GM12865 (cell line): Measurements from ENCODE around the gene SNAP25.
A peak's percentile ranks its signal among the peaks of the same experiment; 100 is the strongest.

ENCODE experiments used
- DNase-seq: peaks from one replicate; pipeline ENCODE4 v3.0.0; 2010; ENCODE audit warnings: low read depth
- H3K4me3 ChIP-seq: 2 replicates; pipeline ENCODE4 v1.5.1; 2011; ENCODE audit warnings: mild to moderate bottlenecking, low read depth, low read length, control low read depth
- TF ChIP-seq, protein P1 (sequence below): IDR thresholded peaks from 2 replicates; pipeline ENCODE4 v1.5.1; 2011; ENCODE audit warnings: low read length, control low read depth, low read depth, inconsistent platforms; ENCODE audit not compliant: insufficient read depth; ENCODE audit errors: missing control alignments

The SNAP25 gene

DNA sequence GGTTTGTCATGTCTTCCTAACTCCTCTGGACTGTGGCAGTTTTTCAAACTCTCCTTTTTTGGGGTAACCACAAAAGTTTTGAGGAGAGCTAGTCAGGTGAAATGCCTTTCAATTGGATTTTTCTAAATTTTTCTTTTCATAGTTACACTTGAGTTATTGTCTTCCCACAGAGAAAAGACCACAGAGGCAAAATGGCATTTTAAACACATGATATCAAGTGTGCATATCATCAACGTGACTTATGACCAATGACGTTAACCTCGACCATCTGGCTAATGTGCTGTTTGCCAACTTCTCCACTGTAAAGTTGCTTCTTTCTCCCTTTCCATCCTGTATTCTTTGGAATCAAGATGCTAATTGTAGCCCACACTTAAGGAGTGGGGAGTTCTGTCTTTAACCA, 41.3 kb upstream of the SNAP25 start:
- no peak overlapping the region for H3K4me3 ChIP-seq
- DNase-seq: no peak
- TF ChIP-seq, protein P1, sequence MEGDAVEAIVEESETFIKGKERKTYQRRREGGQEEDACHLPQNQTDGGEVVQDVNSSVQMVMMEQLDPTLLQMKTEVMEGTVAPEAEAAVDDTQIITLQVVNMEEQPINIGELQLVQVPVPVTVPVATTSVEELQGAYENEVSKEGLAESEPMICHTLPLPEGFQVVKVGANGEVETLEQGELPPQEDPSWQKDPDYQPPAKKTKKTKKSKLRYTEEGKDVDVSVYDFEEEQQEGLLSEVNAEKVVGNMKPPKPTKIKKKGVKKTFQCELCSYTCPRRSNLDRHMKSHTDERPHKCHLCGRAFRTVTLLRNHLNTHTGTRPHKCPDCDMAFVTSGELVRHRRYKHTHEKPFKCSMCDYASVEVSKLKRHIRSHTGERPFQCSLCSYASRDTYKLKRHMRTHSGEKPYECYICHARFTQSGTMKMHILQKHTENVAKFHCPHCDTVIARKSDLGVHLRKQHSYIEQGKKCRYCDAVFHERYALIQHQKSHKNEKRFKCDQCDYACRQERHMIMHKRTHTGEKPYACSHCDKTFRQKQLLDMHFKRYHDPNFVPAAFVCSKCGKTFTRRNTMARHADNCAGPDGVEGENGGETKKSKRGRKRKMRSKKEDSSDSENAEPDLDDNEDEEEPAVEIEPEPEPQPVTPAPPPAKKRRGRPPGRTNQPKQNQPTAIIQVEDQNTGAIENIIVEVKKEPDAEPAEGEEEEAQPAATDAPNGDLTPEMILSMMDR: no peak

DNA sequence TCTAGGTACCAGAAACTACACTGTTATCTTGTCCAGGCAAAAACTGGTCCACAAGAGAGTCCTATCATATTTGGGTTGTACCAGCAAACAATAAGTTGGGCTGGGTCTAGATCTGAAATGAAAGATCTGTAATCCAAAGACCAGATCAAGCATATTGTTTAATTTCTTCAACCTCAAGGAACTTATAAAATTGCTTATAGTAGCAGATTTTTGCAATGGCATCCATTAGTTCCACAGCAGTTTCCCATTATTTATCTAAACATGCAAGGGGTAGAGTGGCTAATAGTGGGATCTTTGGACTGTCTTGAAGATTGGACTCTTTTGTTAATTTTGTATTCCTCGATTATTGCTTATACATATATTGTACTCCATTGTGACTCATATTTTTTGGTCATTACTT, 40.5 kb upstream of the SNAP25 start:
- no peak for DNase-seq
- no peak overlapping the region for H3K4me3 ChIP-seq
- TF ChIP-seq, protein P1: no peak

DNA sequence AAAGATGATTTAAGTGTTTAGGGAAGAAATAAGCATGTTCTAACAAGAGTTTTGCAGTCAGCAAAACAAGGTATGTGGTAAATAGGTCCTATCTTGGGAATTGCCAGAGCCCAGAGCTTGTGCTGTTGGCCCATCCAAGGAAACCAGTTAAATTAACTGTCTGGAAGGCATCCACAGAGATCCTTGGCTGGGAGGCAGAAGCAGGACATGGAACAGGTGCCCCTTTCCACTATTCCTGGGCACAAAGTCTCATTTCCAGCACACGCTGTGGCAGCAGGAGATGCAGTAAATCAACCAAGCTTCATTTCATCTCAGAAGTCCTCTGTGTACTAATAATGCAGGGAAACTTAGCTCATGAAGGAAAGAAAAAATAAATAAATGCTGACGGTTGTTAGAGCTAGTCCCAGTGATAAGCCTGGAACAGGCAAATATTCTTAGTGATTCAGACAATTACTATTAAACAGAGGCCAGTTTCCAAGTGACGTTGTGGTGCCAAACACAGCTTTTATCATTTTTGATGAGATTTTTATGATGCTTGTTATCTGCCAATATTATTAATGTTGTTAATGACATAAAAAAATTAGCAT, 39.8 kb upstream of the SNAP25 start:
- TF ChIP-seq, protein P1: no peak

DNA sequence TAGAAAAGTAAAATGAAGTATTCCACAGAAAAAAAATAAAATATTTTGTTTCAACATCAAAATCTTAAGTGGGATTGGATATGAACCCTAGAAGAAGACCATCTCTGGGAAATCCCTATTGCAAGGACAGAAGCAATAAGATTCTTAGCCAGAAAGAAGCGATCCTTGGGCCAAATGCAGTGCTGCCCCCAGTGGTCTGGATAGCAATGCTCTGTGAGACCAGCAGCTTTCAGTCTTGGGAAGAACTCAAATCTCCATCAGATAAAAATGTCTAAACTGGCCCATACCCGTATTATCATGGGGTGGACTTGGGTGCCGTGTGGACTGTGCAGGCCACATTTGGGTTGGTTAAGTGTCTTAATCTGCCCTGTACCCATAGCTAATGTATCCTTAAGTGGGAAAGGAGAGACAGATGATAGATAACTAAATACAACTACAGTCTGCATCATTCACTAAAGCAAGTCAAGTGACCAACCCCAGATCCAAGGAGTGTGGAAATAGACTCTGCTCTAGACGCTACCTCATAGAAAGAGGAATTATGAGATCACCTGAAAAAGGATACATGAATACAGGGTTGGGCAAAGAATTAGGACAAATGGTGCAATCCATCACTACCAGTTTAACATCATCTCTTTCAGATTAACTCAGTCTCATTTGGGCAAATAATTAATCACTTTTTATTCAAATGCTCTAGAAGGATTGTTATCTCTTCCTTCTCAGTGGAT, 38.9 kb upstream of the SNAP25 start:
- H3K4me3 ChIP-seq: no peak overlapping the region
- no peak for DNase-seq
- TF ChIP-seq, protein P1: peak; percentile 24

More for the DNA sequence above, 39.8 kb upstream of the SNAP25 start:
- H3K4me3 ChIP-seq: no peak overlapping the region
- DNase-seq: no peak

DNA sequence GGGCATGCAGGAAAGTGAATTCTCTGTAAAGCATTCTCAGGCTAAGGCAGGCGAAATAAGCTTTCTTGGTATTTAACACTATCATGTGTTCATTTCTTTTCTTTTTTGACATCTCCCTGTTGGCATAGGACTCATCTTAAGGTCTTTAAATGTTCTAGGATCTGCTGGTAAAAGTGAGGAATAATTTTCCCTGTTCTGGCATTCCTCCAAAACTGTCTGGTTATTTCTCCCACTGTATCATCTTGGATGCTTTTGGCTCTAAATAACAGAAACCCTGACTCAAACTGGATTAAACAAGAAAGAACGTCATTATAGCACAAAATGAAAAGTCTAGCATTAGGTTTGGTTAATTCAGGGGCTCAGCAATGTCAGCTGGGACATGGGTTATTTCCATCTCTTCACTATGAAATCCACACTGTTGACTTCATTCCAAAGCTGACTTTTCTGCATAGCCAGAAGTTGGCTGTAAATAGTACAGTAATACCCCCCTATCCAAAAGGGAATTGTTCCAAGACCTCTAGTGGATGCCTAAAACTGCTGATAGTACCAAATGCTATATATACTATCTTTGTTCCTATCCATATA, 37.9 kb upstream of the SNAP25 start:
- no peak overlapping the region for H3K4me3 ChIP-seq
- DNase-seq: no peak
- TF ChIP-seq, protein P1: no peak

DNA sequence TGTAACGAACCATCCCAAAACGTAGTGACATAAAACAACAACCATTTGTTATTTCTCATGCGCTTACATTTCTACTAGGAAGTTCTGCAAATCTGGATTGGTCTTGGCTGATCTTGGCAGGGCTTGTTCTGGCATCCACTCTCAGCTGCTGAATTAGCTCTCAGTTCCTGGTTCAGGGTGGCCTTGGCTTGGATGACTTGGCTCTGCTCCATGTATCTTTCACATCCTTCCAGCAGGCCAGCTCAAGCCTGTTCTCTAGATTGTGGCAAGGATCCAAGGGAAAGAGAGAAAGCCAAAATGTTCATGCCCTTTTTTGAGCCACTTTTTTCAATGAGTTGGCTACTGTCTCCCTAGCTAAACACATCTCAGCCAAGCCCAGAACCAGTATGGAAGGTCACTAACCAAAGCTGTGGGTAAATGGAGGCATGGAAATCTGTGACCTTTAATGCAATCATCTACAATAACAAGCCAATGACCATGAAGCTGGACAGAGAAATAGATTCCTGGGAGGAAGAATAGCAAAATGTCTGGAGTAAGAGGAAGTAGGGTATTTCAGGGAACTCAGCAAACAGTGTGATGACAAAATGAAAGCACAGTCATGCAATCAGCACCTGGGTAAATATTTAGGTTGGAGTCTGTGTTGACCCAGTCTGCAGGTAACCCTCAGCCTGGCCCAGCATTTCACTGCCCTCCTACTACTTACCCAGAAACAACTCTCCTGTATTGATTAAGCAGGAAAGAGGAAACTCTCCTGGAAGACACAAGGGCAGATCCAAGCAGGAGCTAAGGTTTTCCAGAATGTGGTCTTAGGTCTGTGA, 32.7 kb upstream of the SNAP25 start:
- no peak for DNase-seq

More for the DNA sequence above, 32.7 kb upstream of the SNAP25 start:
- no peak overlapping the region for H3K4me3 ChIP-seq
- TF ChIP-seq, protein P1: no peak
